NB4 (cell line): ENCODE results near the gene PLAC1.

ENCODE experiments used
- CTCF ChIP-seq: IDR thresholded peaks from one replicate; pipeline ENCODE4 v1.5.1; 2012; ENCODE audit warnings: low read depth, low read length
- POLR2A ChIP-seq: IDR thresholded peaks from 2 replicates; pipeline ENCODE4 v1.6.1; 2011; ENCODE audit warnings: mild to moderate bottlenecking; ENCODE audit not compliant: insufficient read length; ENCODE audit errors: extremely low read depth

- TF ChIP-seq POLR2A (no peak), CTCF (no peak)
Measured at GRCh38 chrX:134570899-134571298, 87.4 kb downstream of the PLAC1 start.
